Measurements from ENCODE around the gene CHST7.

CHST7 gene

DNA sequence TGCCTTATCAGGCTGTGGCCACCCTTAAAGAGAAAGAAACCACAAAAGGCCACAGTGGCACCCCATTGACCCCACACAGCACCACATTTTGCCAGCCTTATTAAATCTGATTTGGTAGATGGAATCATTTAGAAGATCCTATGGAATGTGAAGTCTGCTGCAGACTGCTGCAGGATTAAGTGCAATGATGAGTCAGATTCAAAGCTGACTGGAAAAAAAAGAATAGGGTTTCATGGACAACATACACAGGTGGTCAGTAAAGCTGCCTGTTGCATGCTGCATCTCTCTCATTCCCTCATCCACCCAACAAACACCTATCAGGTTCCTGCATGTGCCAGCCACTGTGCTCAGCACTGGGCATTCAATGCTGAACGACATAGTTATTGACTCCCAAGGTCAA lies 56.6 kb downstream of the CHST7 start:
- peaks cover 33 to 60% of the 10 kb centered on the region in 2 donors for H3K4me1 Mint-ChIP-seq

DNA sequence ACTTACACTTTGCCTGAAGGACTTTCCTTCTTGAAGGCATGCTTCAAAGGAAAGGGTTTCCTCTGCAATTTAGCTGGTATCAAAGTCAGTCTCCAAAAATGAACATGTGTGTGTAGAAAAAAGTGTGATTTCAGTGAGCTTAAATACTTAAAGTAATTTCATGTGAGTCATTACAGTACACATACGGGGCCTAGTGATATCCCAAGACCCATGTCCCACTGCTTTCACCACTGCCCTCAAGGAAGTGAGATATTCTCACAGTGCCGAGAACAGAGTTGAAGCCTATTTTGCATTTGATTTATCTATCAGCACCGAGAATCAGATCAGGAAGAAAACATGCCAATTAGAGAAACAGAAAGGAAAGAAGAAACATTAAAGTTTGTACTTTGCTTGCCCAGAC lies 61.0 kb downstream of the CHST7 start:
- H3K27me3 Mint-ChIP-seq, result no peaks in the 10 kb centered on the region
- ATAC-seq (replicated peaks) (no peak), DNase-seq (no peak)
- no peak overlapping the region for H3K4me3 Mint-ChIP-seq
- H3K27ac Mint-ChIP-seq, result no peak overlapping the region
- peaks cover 20 to 39% of the 10 kb centered on the region in 2 donors for H3K4me1 Mint-ChIP-seq
- no peaks in the 10 kb centered on the region for H3K9me3 Mint-ChIP-seq
- H3K36me3 Mint-ChIP-seq, result peaks cover 32 to 38% of the 10 kb centered on the region in 2 donors

More for the DNA sequence above, 56.6 kb downstream of the CHST7 start:
- H3K27ac Mint-ChIP-seq, result peak overlapping the region; percentile 84
- H3K27me3 Mint-ChIP-seq, result no peaks in the 10 kb centered on the region
- no peak overlapping the region for H3K4me3 Mint-ChIP-seq
- DNase-seq (no peak), ATAC-seq (replicated peaks) (no peak)
- peaks cover 40 to 56% of the 10 kb centered on the region in 2 donors for H3K36me3 Mint-ChIP-seq
- no peaks in the 10 kb centered on the region for H3K9me3 Mint-ChIP-seq

DNA sequence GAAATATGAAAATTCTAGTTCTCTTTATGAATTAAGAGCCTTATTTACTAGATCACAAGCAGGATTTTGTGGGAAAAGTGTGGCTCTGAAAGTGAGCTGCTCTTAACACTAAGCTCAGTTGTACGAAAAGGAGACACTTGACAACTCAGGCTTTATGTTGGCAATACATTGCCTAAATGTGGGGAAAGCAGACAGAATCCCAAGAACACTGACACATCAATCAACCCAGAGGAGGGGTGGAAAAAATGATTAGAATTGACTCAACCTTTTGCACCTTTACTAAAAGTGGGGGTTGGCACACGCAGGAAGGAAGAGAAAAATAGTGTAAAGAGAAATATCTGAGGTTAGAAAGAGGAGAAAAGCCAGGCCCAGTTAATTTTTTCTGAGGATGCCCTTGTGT lies 61.6 kb downstream of the CHST7 start:
- Mint-ChIP-seq H3K36me3 (peaks cover 32 to 41% of the 10 kb centered on the region in 2 donors), H3K4me1 (peaks cover 14 to 35% of the 10 kb centered on the region in 2 donors), H3K27ac (peak overlapping the region; percentile 59), H3K4me3 (peak overlapping the region in 1 of 2 donors; percentile 11), H3K9me3 (no peaks in the 10 kb centered on the region), H3K27me3 (no peaks in the 10 kb centered on the region)
- DNase-seq (no peak), ATAC-seq (replicated peaks) (no peak)

DNA sequence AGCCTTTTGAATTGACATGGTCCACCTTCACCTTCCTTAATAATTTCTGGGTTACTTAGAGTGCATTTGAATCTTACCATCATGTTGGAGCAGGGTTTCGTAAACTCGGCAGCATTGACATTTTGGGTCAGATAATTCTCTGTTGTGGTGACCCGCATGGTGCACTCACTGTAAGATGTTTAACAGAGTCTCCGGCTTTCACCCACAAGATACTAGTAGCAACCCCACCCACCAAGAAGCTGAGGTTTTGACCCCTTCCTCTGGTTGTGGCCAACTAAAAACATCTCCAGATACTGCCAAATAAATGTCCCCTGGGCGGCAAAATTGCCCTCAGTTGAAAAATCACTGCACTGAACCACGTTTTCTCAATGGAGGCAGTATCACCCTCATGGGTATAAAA lies 62.7 kb downstream of the CHST7 start:
- no peak for ATAC-seq (replicated peaks)
- no peaks in the 10 kb centered on the region for H3K9me3 Mint-ChIP-seq
- DNase-seq, result no peak
- no peak overlapping the region for H3K27ac Mint-ChIP-seq
- H3K27me3 Mint-ChIP-seq, result no peaks in the 10 kb centered on the region
- H3K4me3 Mint-ChIP-seq, result no peak overlapping the region
- H3K36me3 Mint-ChIP-seq, result peaks cover 25 to 40% of the 10 kb centered on the region in 2 donors
- H3K4me1 Mint-ChIP-seq, result peaks cover 11 to 29% of the 10 kb centered on the region in 2 donors

DNA sequence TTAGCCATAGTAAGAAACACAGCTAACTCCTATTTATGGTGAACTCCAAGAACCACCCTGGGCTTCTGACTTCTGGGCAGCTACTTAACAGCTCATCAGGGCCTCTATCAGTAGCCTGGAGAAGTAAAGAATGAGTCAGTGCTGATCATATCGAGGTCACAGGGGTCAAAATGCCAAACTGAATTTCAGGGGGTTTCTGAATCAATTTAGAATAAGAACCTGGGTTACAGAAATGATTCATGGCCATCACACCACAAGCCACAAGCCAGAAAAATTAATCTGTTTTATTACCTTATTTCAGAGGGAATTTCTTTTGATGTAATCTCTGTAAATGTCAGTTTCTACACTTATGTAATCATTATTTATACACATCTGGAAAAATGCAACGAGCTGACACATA lies 64.4 kb downstream of the CHST7 start:
- Mint-ChIP-seq H3K36me3 (peaks cover 15 to 37% of the 10 kb centered on the region in 2 donors), H3K4me1 (peaks cover 12 to 21% of the 10 kb centered on the region in 2 donors), H3K9me3 (no peaks in the 10 kb centered on the region), H3K27me3 (no peaks in the 10 kb centered on the region), H3K4me3 (no peak overlapping the region), H3K27ac (no peak overlapping the region)
- DNase-seq (peak; percentile 26), ATAC-seq (replicated peaks) (peak; percentile 86 to 94)

DNA sequence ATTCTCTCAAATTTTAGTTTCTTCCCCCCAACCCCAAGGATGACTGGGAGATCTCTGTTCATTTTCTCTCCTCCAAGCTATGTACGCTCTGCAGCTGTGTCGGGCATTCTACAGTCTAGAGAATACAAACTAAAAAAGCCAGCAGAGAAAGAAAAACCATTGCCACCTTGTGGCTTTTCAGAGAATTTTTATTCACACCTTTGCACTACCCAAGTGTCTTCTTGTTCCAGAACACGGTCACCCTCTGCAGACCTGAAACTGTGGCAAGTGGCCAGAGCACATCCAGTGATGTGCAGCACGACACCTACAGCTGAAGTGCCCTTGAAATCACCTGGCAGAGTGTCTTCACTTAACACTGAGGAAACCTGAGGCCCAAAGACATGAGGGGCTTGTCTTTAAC lies 68.6 kb downstream of the CHST7 start:
- DNase-seq, result no peak
- peak in 1 of 2 donors; percentile 37 for ATAC-seq (replicated peaks)
- H3K36me3 Mint-ChIP-seq, result peaks cover 13 to 35% of the 10 kb centered on the region in 2 donors
- no peaks in the 10 kb centered on the region for H3K9me3 Mint-ChIP-seq
- H3K4me1 Mint-ChIP-seq, result peaks cover 15 to 41% of the 10 kb centered on the region in 2 donors
- H3K27ac Mint-ChIP-seq, result no peak overlapping the region
- no peak overlapping the region for H3K4me3 Mint-ChIP-seq
- H3K27me3 Mint-ChIP-seq, result peaks cover 0 to 4% of the 10 kb centered on the region in 2 donors

DNA sequence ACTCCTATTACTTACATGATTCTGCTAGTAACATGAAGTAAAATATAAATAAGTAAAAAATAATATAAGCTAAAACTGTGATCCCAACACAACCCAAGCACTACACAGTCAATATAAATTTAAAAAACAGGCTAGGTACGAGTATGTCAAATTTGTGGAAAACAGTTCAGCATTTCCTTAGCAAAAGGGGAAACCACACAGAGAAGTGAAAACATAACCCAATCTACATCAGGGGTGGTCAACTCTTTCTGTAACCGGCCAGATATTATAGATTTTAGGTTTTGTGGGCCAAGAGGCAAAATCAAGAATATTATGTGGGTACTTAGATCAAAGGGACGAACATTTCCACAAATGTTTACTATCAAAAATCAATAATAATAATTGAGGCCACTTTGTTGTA lies 70.1 kb downstream of the CHST7 start:
- peaks cover 22 to 46% of the 10 kb centered on the region in 2 donors for H3K36me3 Mint-ChIP-seq
- ATAC-seq (replicated peaks) (peak; percentile 49 to 62), DNase-seq (no peak)
- peaks cover 0 to 5% of the 10 kb centered on the region in 2 donors for H3K27me3 Mint-ChIP-seq
- H3K4me3 Mint-ChIP-seq, result no peak overlapping the region
- H3K27ac Mint-ChIP-seq, result peak overlapping the region; percentile 20
- no peaks in the 10 kb centered on the region for H3K9me3 Mint-ChIP-seq
- peaks cover 15 to 41% of the 10 kb centered on the region in 2 donors for H3K4me1 Mint-ChIP-seq

DNA sequence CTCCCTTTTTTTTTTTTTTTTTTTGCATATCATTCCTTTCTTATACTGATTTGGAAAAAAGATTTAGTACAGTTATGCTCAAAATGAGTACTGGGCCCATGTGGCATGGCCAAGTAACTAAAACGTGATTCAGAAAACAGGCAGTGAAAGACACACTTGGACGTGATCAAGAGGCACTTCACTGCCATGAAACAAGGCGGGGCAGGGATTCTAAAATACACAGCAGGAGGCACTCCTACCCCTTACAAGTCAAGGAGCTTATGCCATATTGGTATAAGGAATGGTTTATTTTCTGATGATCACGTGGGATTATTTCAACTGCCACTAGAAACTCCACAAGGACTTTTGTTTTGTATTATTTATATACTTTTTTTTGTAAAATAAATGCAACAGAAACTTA lies 72.0 kb downstream of the CHST7 start:
- no peaks in the 10 kb centered on the region for H3K9me3 Mint-ChIP-seq
- H3K27me3 Mint-ChIP-seq, result peaks cover 0 to 9% of the 10 kb centered on the region in 2 donors

DNA sequence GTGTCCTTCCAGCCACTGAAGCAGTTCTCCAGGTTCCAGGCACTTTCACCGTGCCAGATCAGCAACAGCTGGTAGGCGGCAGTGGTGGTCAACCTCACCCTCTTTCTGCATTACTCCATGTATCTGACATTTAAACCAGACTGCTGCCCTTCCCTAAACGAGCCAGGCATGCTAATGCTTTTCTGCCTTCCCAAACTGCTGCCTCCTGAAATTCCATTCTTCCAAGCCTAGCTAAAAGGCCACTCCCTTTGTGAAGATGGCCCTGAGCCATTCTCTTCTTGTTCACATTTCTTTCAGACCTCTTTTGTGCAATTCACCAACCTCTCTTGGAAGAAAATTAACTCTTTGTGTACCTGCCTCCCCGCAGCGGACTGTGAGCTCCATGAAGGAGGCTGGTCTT lies 73.7 kb downstream of the CHST7 start:
- peaks cover 29 to 35% of the 10 kb centered on the region in 2 donors for H3K36me3 Mint-ChIP-seq
- H3K27ac Mint-ChIP-seq, result no peak overlapping the region
- peaks cover 18 to 60% of the 10 kb centered on the region in 2 donors for H3K4me1 Mint-ChIP-seq
- DNase-seq, result no peak
- no peak for ATAC-seq (replicated peaks)
- H3K9me3 Mint-ChIP-seq, result no peaks in the 10 kb centered on the region
- H3K4me3 Mint-ChIP-seq, result no peak overlapping the region
- peaks cover 0 to 9% of the 10 kb centered on the region in 2 donors for H3K27me3 Mint-ChIP-seq

More for the DNA sequence above, 72.0 kb downstream of the CHST7 start:
- Mint-ChIP-seq H3K4me1 (peaks cover 18 to 48% of the 10 kb centered on the region in 2 donors), H3K4me3 (no peak overlapping the region), H3K36me3 (peaks cover 23 to 39% of the 10 kb centered on the region in 2 donors), H3K27ac (no peak overlapping the region)
- no peak for DNase-seq
- no peak for ATAC-seq (replicated peaks)
